GM18868 (cell line): ENCODE measurements around the gene CAMK4.
"Not testable (repeated sequence)": the region's sequence is repeated elsewhere in the genome, so short reads cannot be mapped to it uniquely, and the experiment has no call there.

Experiments
- ATAC-seq: cut with Tn5 transposase; IDR thresholded peaks from one replicate; pipeline ENCODE4 v1.9.1; 2021; ENCODE audit warnings: mild to moderate bottlenecking, moderate library complexity; ENCODE audit not compliant: unreplicated experiment

CAMK4 gene

GRCh38 chr5:111309384-111309783, 85.2 kb downstream of the CAMK4 start:
- ATAC-seq = no peak

GRCh38 chr5:111310711-111311620, 86.8 kb downstream of the CAMK4 start:
- no peak for ATAC-seq

- no peak for ATAC-seq
Observed at GRCh38 chr5:111311666-111312065, 87.5 kb downstream of the CAMK4 start.

- ATAC-seq = peak; percentile 89
Observed at GRCh38 chr5:111313017-111313724, 89.0 kb downstream of the CAMK4 start.

GRCh38 chr5:111320953-111321352, 96.8 kb downstream of the CAMK4 start:
- no peak for ATAC-seq

GRCh38 chr5:111321376-111321775, 97.2 kb downstream of the CAMK4 start:
- ATAC-seq = no peak

- ATAC-seq = no peak
Observed at GRCh38 chr5:111326551-111326950, 102.4 kb downstream of the CAMK4 start.

- peak; percentile 57 for ATAC-seq
Observed at GRCh38 chr5:111337133-111337532, 112.9 kb downstream of the CAMK4 start.

GRCh38 chr5:111337688-111338087, 113.5 kb downstream of the CAMK4 start:
- peak; percentile 83 for ATAC-seq

- ATAC-seq = no peak
Observed at GRCh38 chr5:111345731-111346130, 121.5 kb downstream of the CAMK4 start.

GRCh38 chr5:111347021-111347420, 122.8 kb downstream of the CAMK4 start:
- no peak for ATAC-seq

GRCh38 chr5:111348661-111349329, 124.6 kb downstream of the CAMK4 start:
- no peak for ATAC-seq

GRCh38 chr5:111349429-111349828, 125.2 kb downstream of the CAMK4 start:
- ATAC-seq = no peak

- ATAC-seq = no peak
Observed at GRCh38 chr5:111353035-111353434, 128.9 kb downstream of the CAMK4 start.

GRCh38 chr5:111358726-111359125, 134.5 kb downstream of the CAMK4 start:
- ATAC-seq = not testable (repeated sequence)

GRCh38 chr5:111360173-111360572, 136.0 kb downstream of the CAMK4 start:
- no peak for ATAC-seq

GRCh38 chr5:111364992-111365391, 140.8 kb downstream of the CAMK4 start:
- no peak for ATAC-seq

- ATAC-seq = no peak
Observed at GRCh38 chr5:111366388-111366787, 142.2 kb downstream of the CAMK4 start.

GRCh38 chr5:111367115-111367514, 142.9 kb downstream of the CAMK4 start:
- ATAC-seq = no peak

GRCh38 chr5:111372799-111373198, 148.6 kb downstream of the CAMK4 start:
- ATAC-seq = no peak

- ATAC-seq = no peak
Observed at GRCh38 chr5:111374380-111374779, 150.2 kb downstream of the CAMK4 start.
